Fibroblast of gingiva (primary cell): Measurements from ENCODE around the gene KCTD15.

Experiments
- DNase-seq: peaks from one replicate; pipeline ENCODE4 v3.0.0-alpha.2; 2011; ENCODE audit warnings: low read depth

KCTD15 gene

GRCh38 chr19:33860312-33861090 lies 63.8 kb downstream of the KCTD15 start:
- DNase-seq = no peak

- DNase-seq = no peak
These were observed 65.3 kb downstream of the KCTD15 start for GRCh38 chr19:33861950-33862349.

GRCh38 chr19:33862981-33863380 lies 66.3 kb downstream of the KCTD15 start:
- no peak for DNase-seq

- no peak for DNase-seq
These were observed 66.8 kb downstream of the KCTD15 start for GRCh38 chr19:33863436-33863835.

GRCh38 chr19:33864311-33864850 lies 67.7 kb downstream of the KCTD15 start:
- no peak for DNase-seq

GRCh38 chr19:33865306-33865705 lies 68.6 kb downstream of the KCTD15 start:
- no peak for DNase-seq
